GM10248 (cell line): Measurements from ENCODE around the gene SEMA3D.

ENCODE experiments used
- CTCF ChIA-PET: fragments of 300-600 bp; sonication (Branson Sonifier 250); formaldehyde crosslinking; extraction: SDS; loops from one replicate; lab custom pipeline; 2021; ENCODE audit warnings: antibody characterized with exemption; lab: Yijun Ruan, JAX
- POLR2A ChIA-PET: fragments of 350-650 bp; sonication (Branson Sonifier 250); formaldehyde crosslinking; extraction: SDS; loops from one replicate; lab custom pipeline; 2020; ENCODE audit warnings: antibody characterized with exemption; lab: Yijun Ruan, JAX
- DNase-seq: peaks from one replicate; pipeline ENCODE4 v3.0.0; 2012; ENCODE audit errors: extremely low spot score
- TF ChIP-seq, protein P1 (sequence below): IDR thresholded peaks from 2 replicates; pipeline ENCODE4 v1.5.1; 2012; ENCODE audit warnings: mild to moderate bottlenecking, low read depth; ENCODE audit errors: extremely low read depth, missing control alignments, control extremely low read depth

Gene SEMA3D

DNA sequence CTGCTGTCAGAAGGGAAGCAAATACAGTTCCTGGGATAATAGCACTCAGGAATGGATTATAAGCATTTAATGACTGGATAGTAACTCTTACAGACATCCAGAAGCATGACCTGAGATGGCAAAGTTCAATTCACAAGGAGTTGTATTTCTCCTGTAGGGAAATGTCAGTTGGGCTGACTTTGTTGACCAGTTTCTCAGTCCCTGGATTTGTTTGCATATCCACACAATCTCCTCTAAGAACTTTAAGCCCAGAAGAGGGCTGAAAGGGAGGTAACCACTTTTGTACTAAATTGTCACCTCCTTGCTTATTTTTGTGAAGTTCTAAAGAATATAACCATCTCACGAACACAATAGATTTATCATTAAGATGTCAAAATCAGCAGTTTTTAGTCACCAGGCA, 140.3 kb downstream of the SEMA3D start:
- ChIA-PET POLR2A (no interaction called here), CTCF (no interaction called here)
- TF ChIP-seq, protein P1, sequence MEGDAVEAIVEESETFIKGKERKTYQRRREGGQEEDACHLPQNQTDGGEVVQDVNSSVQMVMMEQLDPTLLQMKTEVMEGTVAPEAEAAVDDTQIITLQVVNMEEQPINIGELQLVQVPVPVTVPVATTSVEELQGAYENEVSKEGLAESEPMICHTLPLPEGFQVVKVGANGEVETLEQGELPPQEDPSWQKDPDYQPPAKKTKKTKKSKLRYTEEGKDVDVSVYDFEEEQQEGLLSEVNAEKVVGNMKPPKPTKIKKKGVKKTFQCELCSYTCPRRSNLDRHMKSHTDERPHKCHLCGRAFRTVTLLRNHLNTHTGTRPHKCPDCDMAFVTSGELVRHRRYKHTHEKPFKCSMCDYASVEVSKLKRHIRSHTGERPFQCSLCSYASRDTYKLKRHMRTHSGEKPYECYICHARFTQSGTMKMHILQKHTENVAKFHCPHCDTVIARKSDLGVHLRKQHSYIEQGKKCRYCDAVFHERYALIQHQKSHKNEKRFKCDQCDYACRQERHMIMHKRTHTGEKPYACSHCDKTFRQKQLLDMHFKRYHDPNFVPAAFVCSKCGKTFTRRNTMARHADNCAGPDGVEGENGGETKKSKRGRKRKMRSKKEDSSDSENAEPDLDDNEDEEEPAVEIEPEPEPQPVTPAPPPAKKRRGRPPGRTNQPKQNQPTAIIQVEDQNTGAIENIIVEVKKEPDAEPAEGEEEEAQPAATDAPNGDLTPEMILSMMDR = no peak
- DNase-seq = no peak

DNA sequence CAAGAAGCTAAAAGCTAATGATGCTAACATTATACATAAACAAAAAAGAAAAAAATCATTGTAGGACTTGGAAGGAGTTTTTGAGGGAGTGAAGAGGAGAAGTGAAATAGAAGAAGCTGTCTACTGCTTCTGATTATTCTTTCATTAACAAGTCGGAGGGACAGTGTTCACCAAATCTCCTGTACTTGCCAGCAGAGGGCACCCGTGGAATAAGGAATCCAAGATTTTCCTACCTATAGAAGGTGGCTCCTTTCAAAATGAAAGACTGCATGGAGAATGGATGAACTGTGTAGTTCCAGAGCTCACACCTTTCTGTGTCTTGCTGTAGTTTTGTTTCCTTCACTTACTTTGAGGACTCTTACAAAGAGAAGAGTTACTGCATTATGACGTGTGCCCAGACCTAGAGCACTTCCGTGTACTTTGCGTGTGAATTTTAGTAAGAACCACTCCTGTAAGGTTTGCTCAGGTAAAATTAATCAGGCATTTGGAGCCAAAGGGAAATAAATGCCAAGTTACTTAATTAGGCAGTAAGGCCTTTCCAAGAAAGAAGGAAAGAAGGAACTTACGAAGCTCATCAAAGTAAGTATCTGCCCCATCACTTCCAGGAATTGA, 145.1 kb downstream of the SEMA3D start:
- DNase-seq = peak; percentile 17
- ChIA-PET CTCF (interaction anchor here (0.9 to 4.6 kb wide), 22 partner anchors 8 to 1429 kb away, joined by 3 to 56 read pairs (median 4); no protein-coding TSS in a partner anchor), POLR2A (no interaction called here)
- TF ChIP-seq, protein P1 = peak; percentile 72

DNA sequence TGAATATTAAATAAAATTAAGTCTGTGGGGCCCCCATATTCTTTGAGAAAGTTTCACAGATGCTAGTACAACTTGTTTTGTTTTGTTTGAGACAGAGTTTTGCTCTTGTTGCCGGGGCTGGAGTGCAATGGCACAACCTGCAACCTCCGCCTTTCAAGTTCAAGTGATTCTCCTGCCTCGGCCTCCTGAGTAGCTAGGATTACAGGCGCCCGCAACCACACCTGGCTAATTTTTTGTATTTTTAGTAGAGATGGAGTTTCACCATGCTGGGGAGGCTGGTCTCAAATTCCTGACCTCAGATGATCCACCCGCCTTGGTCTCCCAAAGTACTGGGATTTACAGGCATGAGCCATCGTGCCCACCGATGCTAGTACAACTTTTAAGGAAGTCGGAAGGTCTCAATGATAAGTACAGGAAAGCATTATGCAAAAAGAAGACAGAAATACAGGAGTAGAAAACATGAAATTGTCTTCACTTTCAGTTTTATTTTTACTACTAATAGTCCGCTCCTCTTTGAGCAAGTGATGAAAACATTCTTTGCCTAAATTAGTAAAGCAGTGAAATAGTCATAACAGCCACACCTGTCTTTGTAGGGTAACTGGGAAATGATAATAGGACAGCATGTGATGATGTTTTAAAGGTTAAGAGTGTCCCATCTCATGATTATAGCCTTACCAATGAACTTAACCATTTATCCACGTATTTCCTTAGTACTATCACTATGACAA, 147.5 kb downstream of the SEMA3D start:
- ChIA-PET CTCF (interaction anchor here (1.1 to 4.6 kb wide), 5 partner anchors 8 to 514 kb away, joined by 3 to 56 read pairs (median 4); no protein-coding TSS in a partner anchor), POLR2A (no interaction called here)
- TF ChIP-seq, protein P1 = no peak
- peak; percentile 15 for DNase-seq

DNA sequence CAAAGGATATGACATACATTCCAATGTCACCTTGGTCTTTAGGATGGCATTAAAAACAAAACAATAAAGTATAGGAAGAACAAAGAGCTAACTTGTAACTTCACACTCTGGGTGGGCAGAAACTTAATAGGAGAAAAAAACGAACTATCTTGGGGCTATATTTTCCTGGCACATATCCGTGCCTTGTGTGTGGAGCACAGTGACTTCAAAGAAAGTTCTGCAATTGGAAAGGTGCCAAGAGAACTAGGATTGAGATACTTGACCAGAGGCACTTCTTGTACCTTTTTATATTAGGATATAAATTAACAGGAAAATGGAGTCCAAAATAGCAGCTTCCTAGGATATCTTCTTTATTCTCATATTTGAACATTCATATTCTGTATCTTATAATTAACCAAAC, 148.4 kb downstream of the SEMA3D start:
- DNase-seq = no peak
- ChIA-PET POLR2A (no interaction called here), CTCF (interaction anchor here (1.1 to 1.5 kb wide), 4 partner anchors 9 to 16 kb away, joined by 3 to 5 read pairs (median 4); no protein-coding TSS in a partner anchor)
- TF ChIP-seq, protein P1 = no peak

DNA sequence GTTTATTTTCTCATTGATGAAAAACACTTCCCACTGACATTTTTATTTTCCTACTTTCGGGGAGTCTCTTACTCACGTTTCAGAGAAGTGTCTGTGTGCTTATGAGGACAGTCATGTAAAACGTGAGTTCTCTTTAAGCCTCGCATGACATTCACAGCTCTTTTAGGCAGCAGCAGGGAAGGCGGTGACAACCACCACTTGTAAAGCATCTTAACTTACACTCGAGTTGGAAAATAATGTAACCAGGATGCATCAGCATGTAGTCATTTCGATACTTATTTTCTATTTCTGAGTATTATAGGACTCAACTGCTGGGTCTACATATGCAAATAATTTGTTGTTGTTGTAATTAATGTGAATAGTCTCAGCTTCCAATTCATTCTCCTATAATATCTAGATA, 153.6 kb downstream of the SEMA3D start:
- TF ChIP-seq, protein P1 = no peak
- CTCF ChIA-PET = interaction anchor here (1.0 to 1.7 kb wide), 4 partner anchors 8 to 1101 kb away, joined by 3 to 10 read pairs (median 4); no protein-coding TSS in a partner anchor
- POLR2A ChIA-PET = no interaction called here
- no peak for DNase-seq

DNA sequence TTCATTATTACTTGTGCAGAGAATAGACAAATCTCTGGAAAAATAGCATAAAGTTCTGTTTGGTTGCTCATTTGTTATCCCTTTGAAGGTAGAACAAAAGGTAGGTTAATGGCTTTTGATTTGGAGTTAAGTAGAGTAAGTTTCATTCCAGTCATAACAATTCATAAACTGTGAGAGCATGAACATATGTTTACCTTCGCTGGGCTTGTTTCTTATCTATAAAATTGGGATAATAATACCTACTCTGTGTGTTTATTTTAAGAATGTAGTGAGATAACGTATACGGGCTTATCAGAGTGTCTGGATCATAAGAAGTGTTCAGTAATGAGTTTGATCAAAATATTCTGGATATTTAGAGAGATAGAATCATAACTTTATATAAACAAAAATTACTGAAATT, 155.4 kb downstream of the SEMA3D start:
- ChIA-PET POLR2A (no interaction called here), CTCF (interaction anchor here (0.7 to 1.6 kb wide), 8 partner anchors 9 to 818 kb away, joined by 3 to 4 read pairs (median 3); no protein-coding TSS in a partner anchor)
- no peak for DNase-seq
- TF ChIP-seq, protein P1 = no peak
